ENCODE data around the gene CFAP251.

Gene CFAP251

GRCh38 chr12:122005252-122005776 is 86.9 kb downstream of the CFAP251 start:
- DNase-seq = no peak

GRCh38 chr12:122006186-122006926 is 88.0 kb downstream of the CFAP251 start:
- no peak for DNase-seq

DNA sequence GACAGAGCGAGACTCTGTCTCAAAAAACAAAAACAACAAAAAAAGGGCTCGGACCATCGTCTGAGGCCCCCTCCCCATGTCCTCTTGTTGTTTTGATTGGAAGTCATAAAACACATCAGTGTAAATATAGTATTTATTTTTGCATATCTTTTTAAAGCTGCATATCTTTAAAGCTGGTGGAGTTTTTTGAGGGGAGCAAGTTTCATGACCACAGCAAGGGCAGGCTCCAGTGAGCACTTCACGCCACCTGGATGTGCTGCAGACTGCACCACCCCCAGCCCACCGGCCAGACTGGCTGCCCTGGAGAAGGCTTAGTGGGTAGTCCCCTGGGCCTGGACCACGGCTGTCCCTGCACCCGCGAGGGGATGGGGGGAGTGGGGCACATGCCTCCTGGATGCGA is 91.3 kb downstream of the CFAP251 start:
- no peak for DNase-seq

DNA sequence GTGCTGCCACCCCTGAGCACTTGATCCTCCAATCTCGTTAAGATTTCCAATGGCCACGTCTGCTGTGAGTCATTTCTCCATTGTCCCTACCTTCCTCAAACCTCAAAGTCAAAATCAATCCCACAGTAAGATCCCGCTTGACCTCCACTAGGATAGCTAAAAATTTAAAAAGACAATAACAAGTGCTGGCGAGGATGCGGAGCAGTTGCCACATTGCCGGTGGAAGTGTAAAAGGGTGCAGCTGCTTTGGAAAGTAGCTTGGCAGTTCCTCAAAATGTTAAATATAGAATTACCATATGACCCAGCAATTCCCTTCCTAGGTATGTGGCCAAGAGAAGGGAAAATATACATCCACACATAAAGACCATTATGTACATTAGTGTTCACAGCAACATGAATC is 93.8 kb downstream of the CFAP251 start:
- DNase-seq = no peak

- DNase-seq = no peak
Observed at GRCh38 chr12:122013136-122013535, 94.7 kb downstream of the CFAP251 start.

GRCh38 chr12:122013791-122014590 is 95.6 kb downstream of the CFAP251 start:
- DNase-seq = no peak

GRCh38 chr12:122014781-122015180 is 96.4 kb downstream of the CFAP251 start:
- no peak for DNase-seq

DNA sequence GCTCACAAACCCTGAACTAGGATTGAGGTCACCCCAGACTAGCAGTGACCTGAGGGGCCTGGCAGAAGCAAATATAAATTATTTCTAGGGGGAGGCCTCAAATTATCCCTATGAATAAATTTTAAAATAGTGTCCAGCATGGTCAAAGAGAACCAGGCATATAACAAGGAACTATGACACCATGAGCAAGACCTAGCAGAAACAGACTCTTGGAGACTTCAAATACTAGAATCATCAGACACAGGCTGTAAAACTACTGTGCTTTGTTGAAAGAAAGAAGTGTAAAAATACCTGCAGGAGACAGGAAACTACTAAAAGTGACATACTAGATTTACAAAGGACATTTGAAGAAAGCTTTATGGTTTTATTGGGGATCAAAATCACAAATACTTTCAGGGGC is 100.1 kb downstream of the CFAP251 start:
- DNase-seq = no peak

GRCh38 chr12:122018937-122019336 is 100.5 kb downstream of the CFAP251 start:
- no peak for DNase-seq

DNA sequence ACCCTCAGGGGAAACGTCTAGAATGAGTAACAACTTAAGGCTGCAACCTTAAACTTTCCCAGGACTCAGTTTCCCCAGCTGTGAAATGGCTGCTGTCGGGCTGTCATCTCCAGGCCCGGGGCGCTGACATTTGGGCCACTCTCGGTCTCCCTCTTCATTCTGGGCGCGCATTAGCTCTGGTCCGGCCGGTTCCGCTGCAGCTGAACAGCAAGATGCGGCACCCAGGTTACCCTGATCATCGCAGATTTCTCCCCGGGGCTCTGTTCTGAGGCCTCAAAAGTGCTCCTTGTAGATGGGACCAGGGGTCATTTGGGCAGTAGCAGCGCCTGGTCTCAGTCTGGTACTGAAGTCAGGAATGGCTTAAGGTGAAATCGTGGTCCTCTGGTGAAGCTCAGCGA is 102.4 kb downstream of the CFAP251 start:
- DNase-seq = no peak

GRCh38 chr12:122021193-122021821 is 102.9 kb downstream of the CFAP251 start:
- peak; percentile 25 for DNase-seq

DNA sequence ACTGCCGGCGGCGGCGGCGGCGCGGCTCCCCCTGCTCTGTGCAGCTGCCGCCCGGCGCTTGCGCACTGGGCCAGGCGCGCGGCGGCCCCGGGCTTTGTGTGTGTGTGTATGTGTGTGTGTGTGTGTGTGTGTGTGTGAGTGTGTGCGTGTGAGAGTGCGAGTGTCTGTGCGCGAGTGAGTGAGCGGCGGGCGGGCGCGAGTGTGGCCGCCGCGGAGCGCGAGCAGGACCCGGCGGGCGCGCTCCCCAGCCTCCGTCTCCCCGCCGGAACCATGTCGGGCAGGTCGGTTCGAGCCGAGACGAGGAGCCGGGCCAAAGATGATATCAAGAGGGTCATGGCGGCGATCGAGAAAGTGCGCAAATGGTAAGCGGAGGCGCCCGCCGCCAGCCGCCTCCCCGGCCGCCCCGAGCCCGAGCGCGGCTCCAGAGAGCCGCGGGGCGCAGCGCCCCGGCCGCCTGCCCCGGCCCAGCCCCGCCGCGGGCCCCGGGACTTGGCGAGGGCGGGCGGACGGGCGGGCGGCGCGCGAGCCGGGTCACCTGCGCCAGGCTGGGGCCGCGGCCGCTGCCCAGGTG is 103.5 kb downstream of the CFAP251 start, which contains the start of gene BCL7A:
Gene BCL7A, plus strand, starts transcription at position 63 of the 571 bp plus-strand sequence. Its CDS starts 208 bp downstream, at position 271.
- peak; percentile 61 for DNase-seq

- DNase-seq = peak; percentile 33
Observed at GRCh38 chr12:122022393-122023338, 104.3 kb downstream of the CFAP251 start.

GRCh38 chr12:122023339-122024131 is 105.1 kb downstream of the CFAP251 start:
- DNase-seq = peak; percentile 94

GRCh38 chr12:122024132-122024785 is 105.9 kb downstream of the CFAP251 start:
- no peak for DNase-seq

GRCh38 chr12:122026706-122027333 is 108.4 kb downstream of the CFAP251 start:
- DNase-seq = no peak

DNA sequence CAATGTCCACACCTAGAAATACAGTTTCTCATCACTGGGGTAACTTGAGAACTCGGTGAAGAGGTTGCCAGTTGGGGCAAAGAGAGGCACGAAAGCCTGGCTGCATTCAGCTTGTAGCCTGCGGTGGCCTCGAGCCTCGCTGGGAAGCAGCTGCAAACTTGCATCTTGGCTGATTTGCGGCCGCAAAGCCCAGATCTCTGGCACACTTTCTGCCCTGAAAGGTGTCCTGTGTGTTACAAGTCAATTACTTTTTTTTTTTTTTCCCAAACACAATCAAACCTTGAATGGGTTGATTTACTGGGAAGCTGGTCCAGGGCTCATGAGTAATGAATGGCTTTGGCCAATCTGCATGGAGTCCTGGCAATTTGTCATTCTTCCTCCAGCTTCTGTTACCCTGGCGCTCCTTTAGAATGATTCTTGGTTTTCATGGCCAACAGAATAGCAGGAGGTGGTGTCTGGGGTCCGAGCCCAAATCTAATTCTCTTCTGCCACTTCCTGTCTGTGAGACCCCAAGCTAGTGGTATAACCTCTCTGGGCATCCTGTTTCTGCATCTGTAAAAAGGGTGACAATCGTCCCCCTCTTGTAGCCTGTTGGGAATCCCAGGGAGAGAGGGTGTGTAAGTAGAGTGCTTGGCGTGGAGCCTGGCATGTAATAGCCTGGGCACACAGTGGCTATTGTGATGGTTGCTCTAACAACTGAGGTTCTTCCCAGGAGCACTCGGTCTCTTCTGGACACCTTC is 109.9 kb downstream of the CFAP251 start:
- no peak for DNase-seq

GRCh38 chr12:122028905-122029560 is 110.6 kb downstream of the CFAP251 start:
- no peak for DNase-seq

Data from NCI-H2171 treated with DMSO at 0.1 percent for 48 hours (cell line).